MCF 10A (cell line): ENCODE measurements around the gene NDUFAF8. TPM values are rescaled to one million over a fixed set of nuclear protein-coding genes. Genes with fewer than 3 reads are reported as not detected.

Source experiments
- BruUV-seq: library from RNA; stranded (reverse); fragments of 400-500 nt; replicated peaks from 2 replicates; lab custom pipeline; 2021; lab: Mats Ljungman, UMichigan
- CTCF ChIA-PET: fragments of 300-600 bp; sonication (Branson Sonifier 250); formaldehyde crosslinking; extraction: SDS; loops from one replicate; lab custom pipeline; 2021; ENCODE audit warnings: antibody characterized with exemption, inconsistent platforms; lab: Yijun Ruan, JAX
- POLR2A ChIA-PET: fragments of 300-600, 350-650 bp; sonication (Branson Sonifier 250); formaldehyde crosslinking; extraction: SDS; loops from one replicate; lab custom pipeline; 2020; ENCODE audit warnings: antibody characterized with exemption, inconsistent platforms; lab: Yijun Ruan, JAX
- DNase-seq: peaks from one replicate; pipeline ENCODE4 v3.0.0-alpha.2; 2018; ENCODE audit not compliant: unreplicated experiment
- H3K27ac Mint-ChIP-seq: one replicate; pipeline ENCODE4 v1.8.0; 2022; ENCODE audit warnings: mild to moderate bottlenecking, low read depth, mixed read lengths; ENCODE audit not compliant: unreplicated experiment
- H3K27me3 Mint-ChIP-seq: one replicate; pipeline ENCODE4 v1.8.0; 2022; ENCODE audit warnings: mixed read lengths; ENCODE audit not compliant: insufficient read depth, unreplicated experiment
- H3K36me3 Mint-ChIP-seq: one replicate; pipeline ENCODE4 v1.8.0; 2022; ENCODE audit warnings: mild to moderate bottlenecking, moderate library complexity, mixed read lengths; ENCODE audit not compliant: insufficient read depth, unreplicated experiment
- H3K4me1 Mint-ChIP-seq: one replicate; pipeline ENCODE4 v1.8.0; 2022; ENCODE audit warnings: mixed read lengths; ENCODE audit not compliant: insufficient read depth, unreplicated experiment
- H3K4me3 Mint-ChIP-seq: one replicate; pipeline ENCODE4 v1.8.0; 2022; ENCODE audit warnings: mild to moderate bottlenecking, moderate library complexity, mixed read lengths; ENCODE audit not compliant: unreplicated experiment
- H3K9me3 Mint-ChIP-seq: one replicate; pipeline ENCODE4 v1.8.0; 2022; ENCODE audit warnings: mixed read lengths; ENCODE audit not compliant: unreplicated experiment
- CTCF ChIP-seq: fragments of 200-600 bp; IDR thresholded peaks from one replicate; pipeline ENCODE4 v1.8.0; 2022; ENCODE audit warnings: antibody characterized with exemption, mild to moderate bottlenecking; ENCODE audit not compliant: unreplicated experiment
- intact Hi-C: fragments of 100-400 bp; cut with micrococcal nuclease; formaldehyde crosslinking; loops from 2 replicates; pipeline ENCODE4 v1.14.1; 2022
- total RNA-seq: library from RNA; stranded (reverse); gene quantifications from 2 replicates; pipeline ENCODE4 v1.2.3, GENCODE V29; 2022

Gene NDUFAF8
- total RNA-seq, 1 experiment from 2014 or later: 95.0 TPM

GRCh38 chr17:81195941-81196495, 43.1 kb upstream of the NDUFAF8 start:
- TF ChIP-seq CTCF: no peak
- H3K4me1 Mint-ChIP-seq: no peaks in the 10 kb centered on the region
- no peaks in the 10 kb centered on the region for H3K9me3 Mint-ChIP-seq
- POLR2A ChIA-PET: no interaction called here
- BruUV-seq: no TSS peak
- no peaks in the 10 kb centered on the region for H3K27me3 Mint-ChIP-seq
- no peak for DNase-seq
- no peak overlapping the region for H3K4me3 Mint-ChIP-seq
- H3K36me3 Mint-ChIP-seq: peaks cover 12% of the 10 kb centered on the region
- CTCF ChIA-PET: no interaction called here
- no peak overlapping the region for H3K27ac Mint-ChIP-seq
- intact Hi-C loops: no loop called here

GRCh38 chr17:81196505-81197408, 42.4 kb upstream of the NDUFAF8 start:
- intact Hi-C loops: no loop called here
- H3K4me3 Mint-ChIP-seq: no peak overlapping the region
- no peaks in the 10 kb centered on the region for H3K9me3 Mint-ChIP-seq
- no TSS peak for BruUV-seq
- DNase-seq: no peak
- peaks cover 7% of the 10 kb centered on the region for H3K36me3 Mint-ChIP-seq
- H3K27ac Mint-ChIP-seq: no peak overlapping the region
- POLR2A ChIA-PET: no interaction called here
- H3K4me1 Mint-ChIP-seq: no peaks in the 10 kb centered on the region
- CTCF ChIA-PET: no interaction called here
- no peak for TF ChIP-seq CTCF
- H3K27me3 Mint-ChIP-seq: no peaks in the 10 kb centered on the region

- POLR2A ChIA-PET: no interaction called here
Observed at GRCh38 chr17:81197409-81197795, 41.7 kb upstream of the NDUFAF8 start.

More at GRCh38 chr17:81197409-81197795, 41.7 kb upstream of the NDUFAF8 start:
- TF ChIP-seq CTCF: no peak
- DNase-seq: no peak
- Mint-ChIP-seq H3K4me1 (no peaks in the 10 kb centered on the region), H3K4me3 (no peak overlapping the region), H3K9me3 (no peaks in the 10 kb centered on the region), H3K27ac (no peak overlapping the region), H3K27me3 (no peaks in the 10 kb centered on the region), H3K36me3 (peaks cover 7% of the 10 kb centered on the region)
- CTCF ChIA-PET: interaction anchor here (0.7 kb wide), 1 partner anchor 39 kb away, joined by 4 read pairs; no protein-coding TSS in a partner anchor
- no TSS peak for BruUV-seq
- intact Hi-C loops: no loop called here
